ENCODE data around the gene ATP6AP1. TPM values are rescaled to one million over a fixed set of nuclear protein-coding genes. Genes with fewer than 3 reads are reported as not detected.

ATP6AP1 gene
- total RNA-seq, 1 donor from 2014 or later: 22.6 TPM

DNA sequence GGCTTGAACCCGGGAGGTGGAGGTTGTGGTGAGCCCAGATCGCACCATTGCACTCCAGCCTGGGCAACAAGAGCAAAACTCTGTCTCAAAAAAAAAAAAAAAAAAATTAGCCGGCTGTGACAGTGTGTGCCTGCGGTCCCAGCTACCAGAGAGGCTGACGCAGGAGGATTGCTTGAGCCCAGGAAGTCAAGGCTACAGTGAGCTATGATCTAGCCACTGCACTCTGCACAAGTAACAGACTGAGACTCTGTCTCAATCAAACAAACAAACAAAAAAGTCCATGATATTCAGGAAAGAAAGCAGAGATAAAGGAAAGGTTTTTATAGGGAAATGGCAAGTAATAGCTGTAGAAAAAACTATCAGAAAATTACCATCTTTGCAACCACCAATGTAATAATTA, 52.7 kb downstream of the ATP6AP1 start:
- no peaks in the 10 kb centered on the region for H3K4me1 ChIP-seq

DNA sequence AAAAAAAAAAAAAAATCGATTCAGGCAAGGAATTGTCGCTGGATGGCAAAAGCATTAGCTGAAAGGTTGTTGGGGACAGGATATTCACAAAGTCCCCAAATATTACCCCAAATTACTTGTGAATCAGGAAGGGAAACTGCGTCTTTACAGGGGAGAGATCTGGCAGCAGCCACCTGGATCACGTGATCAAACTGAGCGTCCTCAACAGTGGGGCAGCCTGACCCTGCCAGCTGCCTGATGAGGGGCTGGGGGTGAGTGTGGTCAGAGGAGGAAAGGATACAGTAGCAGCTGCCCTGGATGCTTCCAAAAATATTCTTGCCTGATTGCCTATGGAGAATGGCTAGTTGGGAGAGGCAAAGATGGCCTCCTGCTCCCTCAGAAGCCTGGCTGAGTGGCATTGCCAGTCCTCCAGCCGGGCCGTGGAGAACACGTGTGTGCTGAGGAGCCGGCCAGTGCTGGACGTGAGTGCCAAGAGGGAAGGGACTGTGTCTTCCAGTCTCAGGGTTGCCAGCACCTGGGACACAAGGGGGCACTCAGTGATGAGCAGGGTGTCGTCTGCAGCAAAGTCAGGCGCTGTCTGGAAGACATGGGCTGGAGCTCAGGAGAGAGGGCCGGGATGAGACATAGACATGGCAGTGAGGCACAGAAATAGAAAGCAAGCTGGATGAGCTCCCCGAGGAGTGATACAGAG, 53.6 kb downstream of the ATP6AP1 start:
- Histone ChIP-seq H3K4me1 (no peaks in the 10 kb centered on the region), H3K4me2 (no peak overlapping the region), H3K27me3 (no peaks in the 10 kb centered on the region), H3K9me3 (ENCODE audit: low read depth) (no peaks in the 10 kb centered on the region), H4K20me1 (ENCODE audit: low read depth) (no peaks in the 10 kb centered on the region), H2AFZ (replicated peaks) (no peak overlapping the region), H3K36me3 (no peaks in the 10 kb centered on the region), H3F3A (ENCODE audit: low read depth) (peaks cover 3% of the 10 kb centered on the region), H3K79me2 (ENCODE audit: low read depth) (no peaks in the 10 kb centered on the region), H3K27ac (no peak overlapping the region), H3K4me3 (no peak overlapping the region), H3K9ac (no peak overlapping the region)
- H3K27me3 Mint-ChIP-seq (ENCODE audit: insufficient read depth, low read depth): peaks cover 6% of the 10 kb centered on the region
- TF ChIP-seq, protein P1, sequence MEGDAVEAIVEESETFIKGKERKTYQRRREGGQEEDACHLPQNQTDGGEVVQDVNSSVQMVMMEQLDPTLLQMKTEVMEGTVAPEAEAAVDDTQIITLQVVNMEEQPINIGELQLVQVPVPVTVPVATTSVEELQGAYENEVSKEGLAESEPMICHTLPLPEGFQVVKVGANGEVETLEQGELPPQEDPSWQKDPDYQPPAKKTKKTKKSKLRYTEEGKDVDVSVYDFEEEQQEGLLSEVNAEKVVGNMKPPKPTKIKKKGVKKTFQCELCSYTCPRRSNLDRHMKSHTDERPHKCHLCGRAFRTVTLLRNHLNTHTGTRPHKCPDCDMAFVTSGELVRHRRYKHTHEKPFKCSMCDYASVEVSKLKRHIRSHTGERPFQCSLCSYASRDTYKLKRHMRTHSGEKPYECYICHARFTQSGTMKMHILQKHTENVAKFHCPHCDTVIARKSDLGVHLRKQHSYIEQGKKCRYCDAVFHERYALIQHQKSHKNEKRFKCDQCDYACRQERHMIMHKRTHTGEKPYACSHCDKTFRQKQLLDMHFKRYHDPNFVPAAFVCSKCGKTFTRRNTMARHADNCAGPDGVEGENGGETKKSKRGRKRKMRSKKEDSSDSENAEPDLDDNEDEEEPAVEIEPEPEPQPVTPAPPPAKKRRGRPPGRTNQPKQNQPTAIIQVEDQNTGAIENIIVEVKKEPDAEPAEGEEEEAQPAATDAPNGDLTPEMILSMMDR (IDR thresholded peaks at IDR 0.05): no peak
- no peak for TF ChIP-seq EZH2 (IDR thresholded peaks at IDR 0.05)
- TF ChIP-seq EZH2phosphoT487 (IDR thresholded peaks at IDR 0.05): no peak
- H3K27ac Mint-ChIP-seq: no peak overlapping the region
- peaks cover 5% of the 10 kb centered on the region for H3K4me1 Mint-ChIP-seq
- peaks cover 25% of the 10 kb centered on the region for H3K9me3 Mint-ChIP-seq
- no peaks in the 10 kb centered on the region for H3K36me3 Mint-ChIP-seq
- H3K4me3 Mint-ChIP-seq: no peak overlapping the region
- DNase-seq (ENCODE audit: low spot score): no peak

More for the DNA sequence above, 52.7 kb downstream of the ATP6AP1 start:
- H3F3A ChIP-seq (ENCODE audit: low read depth): no peaks in the 10 kb centered on the region
- no peaks in the 10 kb centered on the region for H3K36me3 ChIP-seq
- H2AFZ ChIP-seq (replicated peaks): no peak overlapping the region
- H3K79me2 ChIP-seq (ENCODE audit: low read depth): no peaks in the 10 kb centered on the region
- H3K9me3 ChIP-seq (ENCODE audit: low read depth): no peaks in the 10 kb centered on the region
- no peak overlapping the region for H3K9ac ChIP-seq
- H4K20me1 ChIP-seq (ENCODE audit: low read depth): no peaks in the 10 kb centered on the region
- H3K4me1 Mint-ChIP-seq: peaks cover 5% of the 10 kb centered on the region
- peaks cover 4% of the 10 kb centered on the region for H3K36me3 Mint-ChIP-seq
- H3K9me3 Mint-ChIP-seq: peaks cover 28% of the 10 kb centered on the region
- H3K27me3 ChIP-seq: no peaks in the 10 kb centered on the region
- TF ChIP-seq EZH2phosphoT487 (IDR thresholded peaks at IDR 0.05): no peak
- TF ChIP-seq EZH2 (IDR thresholded peaks at IDR 0.05): no peak
- TF ChIP-seq, protein P1 (IDR thresholded peaks at IDR 0.05): no peak
- H3K27ac Mint-ChIP-seq: peak overlapping the region; percentile 91
- DNase-seq (ENCODE audit: low spot score): no peak
- peaks cover 6% of the 10 kb centered on the region for H3K27me3 Mint-ChIP-seq (ENCODE audit: insufficient read depth, low read depth)
- no peak overlapping the region for H3K4me3 Mint-ChIP-seq
- no peak overlapping the region for H3K27ac ChIP-seq
- H3K4me3 ChIP-seq: no peak overlapping the region
- H3K4me2 ChIP-seq: no peak overlapping the region

DNA sequence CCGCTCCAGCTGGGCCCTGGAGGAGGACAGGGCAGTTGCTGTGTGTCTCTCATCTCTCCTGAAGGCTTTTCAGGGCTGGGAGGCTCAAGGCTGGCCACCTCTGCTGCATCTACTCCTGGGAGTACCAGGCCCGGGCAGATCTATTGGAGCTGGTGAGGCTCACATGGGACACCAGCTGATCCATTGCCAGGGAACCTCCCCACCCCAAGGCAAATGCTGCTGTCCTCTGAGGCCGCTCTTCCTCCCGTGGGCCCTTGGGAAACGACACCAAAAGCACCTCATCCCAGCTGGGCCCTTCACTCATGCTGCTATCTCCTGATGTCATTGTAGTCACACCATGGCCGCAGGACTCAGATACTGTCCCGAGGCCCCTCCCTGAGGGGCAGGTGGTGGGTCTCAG, 54.3 kb downstream of the ATP6AP1 start:
- no peak overlapping the region for H3K9ac ChIP-seq
- no peaks in the 10 kb centered on the region for H3K79me2 ChIP-seq (ENCODE audit: low read depth)
- H3K9me3 Mint-ChIP-seq: peaks cover 23% of the 10 kb centered on the region
- no peaks in the 10 kb centered on the region for H4K20me1 ChIP-seq (ENCODE audit: low read depth)
- H3K36me3 Mint-ChIP-seq: peaks cover under 1% of the 10 kb centered on the region
- no peaks in the 10 kb centered on the region for H3K36me3 ChIP-seq
- H3K9me3 ChIP-seq (ENCODE audit: low read depth): no peaks in the 10 kb centered on the region
- DNase-seq (ENCODE audit: low spot score): no peak
- no peaks in the 10 kb centered on the region for H3K27me3 ChIP-seq
- no peak overlapping the region for H3K27ac Mint-ChIP-seq
- no peaks in the 10 kb centered on the region for H3K4me1 ChIP-seq
- no peak overlapping the region for H3K4me3 Mint-ChIP-seq
- H3K27ac ChIP-seq: no peak overlapping the region
- peaks cover 5% of the 10 kb centered on the region for H3K4me1 Mint-ChIP-seq
- no peak overlapping the region for H3K4me3 ChIP-seq
- TF ChIP-seq, protein P1 (IDR thresholded peaks at IDR 0.05): no peak
- no peak for TF ChIP-seq EZH2phosphoT487 (IDR thresholded peaks at IDR 0.05)
- no peak for TF ChIP-seq EZH2 (IDR thresholded peaks at IDR 0.05)
- no peak overlapping the region for H2AFZ ChIP-seq (replicated peaks)
- H3K27me3 Mint-ChIP-seq (ENCODE audit: insufficient read depth, low read depth): peaks cover 6% of the 10 kb centered on the region
- H3F3A ChIP-seq (ENCODE audit: low read depth): peaks cover 3% of the 10 kb centered on the region
- H3K4me2 ChIP-seq: no peak overlapping the region
